Measurements from ENCODE around the gene VIPR2. TPM values are rescaled to one million over a fixed set of nuclear protein-coding genes. Genes with fewer than 3 reads are reported as not detected.
"Not testable (repeated sequence)": the region's sequence is repeated elsewhere in the genome, so short reads cannot be mapped to it uniquely, and the experiment has no call there.

VIPR2 gene
- total RNA-seq, 1 donor from 2014 or later, result 0.92 TPM

- Histone ChIP-seq H3K79me2 (ENCODE audit: low read depth) (no peaks in the 10 kb centered on the region), H2AFZ (replicated peaks) (no peak overlapping the region), H4K20me1 (ENCODE audit: low read depth) (no peaks in the 10 kb centered on the region), H3F3A (ENCODE audit: low read depth) (peaks cover 13% of the 10 kb centered on the region), H3K27me3 (peaks cover 1% of the 10 kb centered on the region), H3K9me3 (ENCODE audit: low read depth) (no peaks in the 10 kb centered on the region), H3K4me1 (peaks cover 18% of the 10 kb centered on the region), H3K27ac (no peak overlapping the region), H3K4me2 (no peak overlapping the region), H3K36me3 (no peaks in the 10 kb centered on the region), H3K9ac (no peak overlapping the region), H3K4me3 (no peak overlapping the region)
- H3K36me3 Mint-ChIP-seq, result no peaks in the 10 kb centered on the region
- H3K27me3 Mint-ChIP-seq (ENCODE audit: insufficient read depth, low read depth), result peaks cover 9% of the 10 kb centered on the region
- H3K4me3 Mint-ChIP-seq, result no peak overlapping the region
- H3K27ac Mint-ChIP-seq, result no peak overlapping the region
- TF ChIP-seq EZH2 (IDR thresholded peaks at IDR 0.05), result no peak
- no peak for TF ChIP-seq CTCF (IDR thresholded peaks at IDR 0.05)
- TF ChIP-seq EZH2phosphoT487 (IDR thresholded peaks at IDR 0.05), result no peak
- H3K9me3 Mint-ChIP-seq, result peaks cover 21% of the 10 kb centered on the region
- H3K4me1 Mint-ChIP-seq, result peaks cover 27% of the 10 kb centered on the region
- DNase-seq (ENCODE audit: low spot score), result no peak
Observed at GRCh38 chr7:159136846-159137245, 7.8 kb downstream of the VIPR2 start.

- Histone ChIP-seq H3K27ac (no peak overlapping the region), H4K20me1 (ENCODE audit: low read depth) (no peaks in the 10 kb centered on the region), H2AFZ (replicated peaks) (no peak overlapping the region), H3K4me1 (peaks cover 14% of the 10 kb centered on the region), H3K27me3 (no peaks in the 10 kb centered on the region), H3K4me2 (no peak overlapping the region), H3K36me3 (no peaks in the 10 kb centered on the region), H3K9ac (no peak overlapping the region), H3K9me3 (ENCODE audit: low read depth) (no peaks in the 10 kb centered on the region), H3K79me2 (ENCODE audit: low read depth) (no peaks in the 10 kb centered on the region), H3K4me3 (no peak overlapping the region), H3F3A (ENCODE audit: low read depth) (peaks cover 9% of the 10 kb centered on the region)
- no peak overlapping the region for H3K4me3 Mint-ChIP-seq
- H3K4me1 Mint-ChIP-seq, result peaks cover 25% of the 10 kb centered on the region
- H3K27me3 Mint-ChIP-seq (ENCODE audit: insufficient read depth, low read depth), result peaks cover 6% of the 10 kb centered on the region
- H3K9me3 Mint-ChIP-seq, result peaks cover 21% of the 10 kb centered on the region
- no peaks in the 10 kb centered on the region for H3K36me3 Mint-ChIP-seq
- no peak for TF ChIP-seq EZH2phosphoT487 (IDR thresholded peaks at IDR 0.05)
- TF ChIP-seq EZH2 (IDR thresholded peaks at IDR 0.05), result no peak
- TF ChIP-seq CTCF (IDR thresholded peaks at IDR 0.05), result no peak
- H3K27ac Mint-ChIP-seq, result no peak overlapping the region
- DNase-seq (ENCODE audit: low spot score), result no peak
Observed at GRCh38 chr7:159136442-159136841, 8.2 kb downstream of the VIPR2 start.

GRCh38 chr7:159136013-159136412 lies 8.7 kb downstream of the VIPR2 start:
- no peak for DNase-seq (ENCODE audit: low spot score)

GRCh38 chr7:159132670-159133443 lies 11.8 kb downstream of the VIPR2 start:
- not testable (repeated sequence) for H3K36me3 ChIP-seq; H3K27me3 Mint-ChIP-seq (ENCODE audit: insufficient read depth, low read depth); H4K20me1 ChIP-seq (ENCODE audit: low read depth); H3K4me3 Mint-ChIP-seq; H3K9me3 Mint-ChIP-seq; H3F3A ChIP-seq (ENCODE audit: low read depth); H3K36me3 Mint-ChIP-seq; H2AFZ ChIP-seq (replicated peaks); H3K4me1 ChIP-seq; H3K9me3 ChIP-seq (ENCODE audit: low read depth); H3K27me3 ChIP-seq; H3K27ac ChIP-seq; H3K9ac ChIP-seq; H3K27ac Mint-ChIP-seq; H3K79me2 ChIP-seq (ENCODE audit: low read depth); H3K4me2 ChIP-seq; DNase-seq (ENCODE audit: low spot score); H3K4me3 ChIP-seq
- peaks cover 17% of the 10 kb centered on the region for H3K4me1 Mint-ChIP-seq

More at GRCh38 chr7:159136013-159136412, 8.7 kb downstream of the VIPR2 start:
- H3K27ac ChIP-seq, result no peak overlapping the region
- TF ChIP-seq EZH2phosphoT487 (IDR thresholded peaks at IDR 0.05), result no peak
- TF ChIP-seq EZH2 (IDR thresholded peaks at IDR 0.05), result no peak
- no peak for TF ChIP-seq CTCF (IDR thresholded peaks at IDR 0.05)
- no peaks in the 10 kb centered on the region for H3K9me3 ChIP-seq (ENCODE audit: low read depth)
- no peaks in the 10 kb centered on the region for H3K27me3 ChIP-seq
- H3K79me2 ChIP-seq (ENCODE audit: low read depth), result no peaks in the 10 kb centered on the region
- Mint-ChIP-seq H3K36me3 (no peaks in the 10 kb centered on the region), H3K4me1 (peaks cover 23% of the 10 kb centered on the region), H3K27ac (no peak overlapping the region), H3K4me3 (no peak overlapping the region), H3K27me3 (ENCODE audit: insufficient read depth, low read depth) (peaks cover 6% of the 10 kb centered on the region), H3K9me3 (peaks cover 21% of the 10 kb centered on the region)
- H3K4me3 ChIP-seq, result no peak overlapping the region
- H3K9ac ChIP-seq, result no peak overlapping the region
- no peaks in the 10 kb centered on the region for H4K20me1 ChIP-seq (ENCODE audit: low read depth)
- peaks cover 5% of the 10 kb centered on the region for H3F3A ChIP-seq (ENCODE audit: low read depth)
- H3K4me1 ChIP-seq, result peaks cover 9% of the 10 kb centered on the region
- H2AFZ ChIP-seq (replicated peaks), result no peak overlapping the region
- no peak overlapping the region for H3K4me2 ChIP-seq
- no peaks in the 10 kb centered on the region for H3K36me3 ChIP-seq
